NB4 (cell line): ENCODE measurements around the gene NAT14.

Experiments
- CTCF ChIP-seq: IDR thresholded peaks from one replicate; pipeline ENCODE4 v1.5.1; 2012; ENCODE audit warnings: low read depth, low read length
- MAX ChIP-seq: IDR thresholded peaks from 2 replicates; pipeline ENCODE4 v1.6.1; 2011; ENCODE audit warnings: low read depth, low read length

GRCh38 chr19:55441319-55441691, 43.7 kb upstream of the NAT14 start:
- no peak for TF ChIP-seq CTCF
- no peak for TF ChIP-seq MAX
